ENCODE data around the gene CST5.
A peak's percentile ranks its signal among the peaks of the same experiment; 100 is the strongest.
"Not testable (repeated sequence)": the region's sequence is repeated elsewhere in the genome, so short reads cannot be mapped to it uniquely, and the experiment has no call there.

The CST5 gene

DNA sequence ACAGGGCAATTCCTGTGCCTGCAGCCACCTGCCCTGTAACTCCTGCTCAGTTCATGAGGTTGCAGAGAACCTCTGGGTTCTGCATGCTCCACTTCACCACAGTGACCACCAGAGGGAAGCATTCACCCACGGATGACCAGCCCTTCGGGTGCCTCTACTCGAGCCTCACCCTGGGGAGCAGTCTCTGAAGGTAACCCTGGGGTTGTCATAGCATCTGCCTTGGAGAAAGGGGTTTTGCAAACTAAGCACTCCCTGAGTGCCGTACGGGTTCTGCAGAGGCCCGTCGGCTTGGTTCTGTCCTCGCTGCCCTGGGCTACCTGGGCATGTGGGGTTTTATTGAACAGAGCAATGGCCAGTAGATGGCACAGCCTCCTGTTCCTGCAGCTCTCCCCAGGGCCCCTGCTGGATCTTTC lies 10.2 kb upstream of the CST5 start:
- DNase-seq (ENCODE audit: low read depth in 3 of 3): peak; percentile 22 to 51 (median 46)

DNA sequence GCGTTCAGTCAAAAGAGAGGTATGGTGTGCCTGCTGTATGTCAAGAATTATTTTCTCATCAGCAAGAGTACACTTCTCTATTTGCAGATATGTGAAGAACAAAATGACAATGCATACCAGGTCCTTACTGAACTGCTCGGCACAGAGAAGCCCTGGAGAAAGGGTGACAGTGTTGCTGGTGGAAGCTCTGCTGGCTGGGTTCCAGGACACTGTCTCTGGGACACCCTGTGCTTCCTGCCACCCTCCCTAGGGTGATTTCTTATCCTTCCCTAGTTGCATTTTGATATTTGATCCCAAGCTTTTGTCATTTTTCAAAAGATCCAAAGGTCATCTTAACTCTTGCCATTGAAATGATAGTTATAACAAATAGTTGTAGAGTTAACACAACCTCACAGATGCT lies 8.3 kb upstream of the CST5 start:
- DNase-seq (ENCODE audit: low read depth in 3 of 3): no peak

DNA sequence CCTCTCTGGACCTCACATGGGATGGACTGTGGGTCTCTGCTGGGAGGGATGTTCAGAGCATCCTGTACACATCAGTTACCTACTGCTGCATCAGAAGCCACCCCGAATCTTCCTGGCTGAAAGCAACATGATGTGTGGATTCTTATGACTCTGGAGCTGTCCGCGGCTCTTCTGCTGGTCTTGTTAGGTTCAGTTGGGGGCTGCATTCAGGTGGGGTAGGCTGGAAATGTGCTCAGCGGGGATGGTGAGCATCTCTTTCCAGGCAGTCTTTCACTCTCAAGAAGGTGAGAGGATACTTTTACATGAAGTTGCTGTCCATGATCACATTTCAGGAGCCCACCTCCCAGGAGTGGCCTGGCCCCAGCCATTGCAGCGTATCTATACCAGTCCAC lies 5.2 kb upstream of the CST5 start:
- no peak for DNase-seq (ENCODE audit: low read depth in 3 of 3)

DNA sequence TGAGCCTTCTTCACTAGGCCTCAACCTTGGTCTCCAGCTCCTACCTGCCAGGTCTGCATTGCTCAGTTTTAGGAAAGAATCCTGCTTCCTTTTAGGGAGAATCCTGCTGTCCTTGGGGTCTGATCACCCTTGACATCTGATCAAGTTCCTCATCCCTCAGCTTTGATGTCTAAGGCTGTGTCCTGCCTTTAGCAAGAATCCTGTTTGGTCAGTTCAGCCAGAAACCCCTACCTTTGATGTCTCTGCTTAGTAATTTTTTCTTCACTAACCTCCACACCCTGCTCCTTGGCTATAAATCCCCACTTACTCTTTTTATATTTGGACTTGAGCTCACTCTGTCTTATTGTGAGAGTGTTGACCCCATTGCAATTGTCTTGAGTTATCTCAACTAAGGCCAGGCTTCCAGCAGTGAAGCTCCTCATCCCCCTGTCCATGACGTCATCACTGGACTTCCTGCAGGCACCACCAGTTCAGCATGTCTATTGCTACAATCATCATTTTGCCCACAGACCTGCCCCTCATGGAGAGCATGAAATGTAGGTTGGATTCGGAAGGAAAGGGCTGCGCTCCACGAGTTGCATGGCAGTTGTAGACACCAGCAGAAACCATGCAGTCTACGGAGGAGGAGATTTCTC lies 4.7 kb upstream of the CST5 start:
- no peak for DNase-seq (ENCODE audit: low read depth in 3 of 3)

DNA sequence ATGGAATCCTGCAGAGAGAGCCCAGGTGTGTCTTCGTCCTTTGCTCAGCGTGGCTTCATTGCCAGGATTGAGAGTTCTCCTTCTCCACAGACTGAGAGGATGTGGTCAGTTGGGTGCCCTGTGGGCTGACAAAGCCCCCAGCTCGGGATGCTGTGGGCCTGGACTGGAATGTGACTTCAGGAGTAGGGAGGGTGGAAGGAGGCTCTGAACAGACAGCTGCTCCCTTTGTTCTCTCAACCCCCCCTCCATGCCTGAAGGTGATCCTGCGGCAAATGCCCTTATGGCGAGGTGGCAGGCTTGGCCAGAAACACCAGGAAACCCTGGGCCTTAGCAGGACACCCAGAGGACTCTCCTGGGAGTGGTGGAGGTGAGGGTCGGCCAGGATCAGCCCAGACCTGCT lies 1.8 kb upstream of the CST5 start:
- DNase-seq (ENCODE audit: low read depth in 3 of 3): no peak

DNA sequence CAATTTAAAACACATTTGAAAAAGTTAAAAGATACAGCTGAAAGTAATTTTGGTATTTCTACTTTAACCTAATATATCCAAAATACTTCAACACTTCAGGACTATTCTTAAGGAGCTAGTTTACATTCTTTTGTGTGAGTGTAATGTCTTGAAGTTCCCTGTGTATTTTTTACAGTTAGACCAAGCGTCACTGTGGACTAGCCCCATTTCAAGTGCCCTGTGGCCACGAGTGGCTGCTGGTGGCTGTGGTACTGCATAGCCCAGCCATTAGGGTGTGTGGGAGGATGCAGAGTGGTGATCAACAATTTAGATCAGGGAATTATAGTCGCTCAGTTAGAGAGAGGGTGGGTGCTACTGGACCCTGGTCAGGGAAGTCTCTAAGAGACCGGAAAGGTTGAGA lies 869 bp upstream of the CST5 start:
- DNase-seq (ENCODE audit: low read depth in 3 of 3): no peak

DNA sequence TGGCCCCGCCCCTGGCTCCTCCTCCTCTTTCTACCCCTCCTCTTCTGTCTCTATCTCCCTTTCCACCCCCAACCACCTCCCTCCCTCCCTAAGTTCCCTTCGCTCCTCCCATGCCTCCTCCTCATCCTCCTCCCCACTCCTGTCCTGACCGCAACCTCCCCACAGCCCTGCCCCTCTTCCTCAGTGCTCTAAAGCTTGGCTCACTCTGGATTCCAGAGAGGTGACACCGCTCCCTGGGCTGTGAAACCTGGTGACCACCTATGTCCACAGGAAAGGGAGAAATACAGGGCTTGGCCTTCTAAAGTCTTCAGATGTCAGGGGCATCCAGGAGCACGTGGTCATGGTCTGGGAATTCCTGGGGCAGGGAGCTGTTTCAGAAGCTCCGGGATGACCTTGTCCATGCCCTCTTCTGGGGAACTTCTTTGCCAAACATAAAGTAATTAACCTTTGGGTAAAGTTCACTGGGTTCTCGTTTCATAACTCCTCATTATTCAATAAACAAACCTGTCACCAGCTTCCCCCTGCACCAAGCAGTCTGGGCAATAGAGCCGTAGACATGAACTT lies 345 bp upstream of the CST5 start:
- DNase-seq (ENCODE audit: low read depth in 3 of 3): no peak

DNA sequence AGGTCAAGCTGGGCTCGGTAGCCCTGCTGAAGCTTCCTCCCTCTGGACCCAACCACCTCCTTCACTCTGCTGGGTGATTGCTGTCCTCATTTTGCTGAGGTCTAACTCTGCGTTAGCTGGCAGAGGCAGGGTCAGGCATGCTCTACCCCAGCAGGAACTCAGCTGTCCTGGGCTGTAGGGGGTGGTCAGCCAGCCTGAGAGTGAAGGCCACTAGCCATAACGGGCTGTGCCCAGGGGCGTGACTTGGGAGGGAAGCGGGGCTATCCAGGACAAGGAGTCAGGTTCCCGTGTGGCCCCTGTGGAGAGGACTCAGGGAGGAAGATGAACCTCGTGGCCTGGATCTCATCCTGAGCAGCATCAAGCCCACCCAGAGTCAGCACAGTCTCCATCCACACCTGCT lies 761 bp downstream of the CST5 start:
- DNase-seq (ENCODE audit: low read depth in 3 of 3): no peak

DNA sequence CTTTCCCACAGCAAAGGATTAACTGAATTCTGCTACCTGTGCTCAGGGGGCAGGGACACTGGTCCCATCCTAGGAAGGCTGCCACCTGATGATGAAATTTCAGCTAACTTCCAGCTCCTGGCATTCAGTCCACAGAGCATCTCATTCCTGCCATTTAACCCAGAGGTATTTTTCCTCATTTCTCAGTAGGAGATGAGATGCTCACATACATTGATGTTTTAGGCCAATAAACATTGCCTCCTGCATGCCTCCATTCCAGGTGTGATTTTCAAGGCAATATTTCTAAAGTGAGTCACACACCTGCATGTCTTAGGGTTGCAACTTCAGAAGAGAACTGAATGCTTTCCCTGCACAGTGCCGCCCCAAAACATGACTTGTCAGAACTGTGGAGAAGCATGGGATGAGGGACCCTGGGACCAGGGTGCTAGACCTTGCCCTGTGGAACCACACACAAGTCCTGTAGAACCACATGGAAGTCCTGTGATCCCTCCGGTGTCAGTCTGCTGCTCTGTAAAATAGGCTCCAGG lies 1.5 kb downstream of the CST5 start:
- not testable (repeated sequence) for DNase-seq (ENCODE audit: low read depth in 3 of 3)

DNA sequence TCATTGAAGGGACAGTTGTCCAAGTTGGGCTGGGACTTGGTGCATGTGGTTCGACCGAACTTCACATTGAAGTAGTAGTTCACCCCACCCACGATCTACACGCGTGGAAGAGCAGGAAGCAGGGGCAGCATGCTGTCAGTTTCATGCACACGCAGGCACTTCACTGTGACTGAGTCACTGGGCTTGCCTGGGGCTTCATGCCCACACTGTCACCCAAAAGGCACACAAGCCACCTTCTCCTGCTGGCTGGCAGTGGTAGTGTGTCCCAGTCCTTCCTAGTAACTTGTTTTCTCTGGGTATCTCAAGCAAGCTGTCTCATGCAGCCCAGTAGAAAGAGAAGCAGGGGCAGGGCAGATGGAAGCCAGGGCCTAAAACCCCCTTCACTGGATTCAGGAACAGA lies 2.0 kb downstream of the CST5 start:
- no peak for DNase-seq (ENCODE audit: low read depth in 3 of 3)

DNA sequence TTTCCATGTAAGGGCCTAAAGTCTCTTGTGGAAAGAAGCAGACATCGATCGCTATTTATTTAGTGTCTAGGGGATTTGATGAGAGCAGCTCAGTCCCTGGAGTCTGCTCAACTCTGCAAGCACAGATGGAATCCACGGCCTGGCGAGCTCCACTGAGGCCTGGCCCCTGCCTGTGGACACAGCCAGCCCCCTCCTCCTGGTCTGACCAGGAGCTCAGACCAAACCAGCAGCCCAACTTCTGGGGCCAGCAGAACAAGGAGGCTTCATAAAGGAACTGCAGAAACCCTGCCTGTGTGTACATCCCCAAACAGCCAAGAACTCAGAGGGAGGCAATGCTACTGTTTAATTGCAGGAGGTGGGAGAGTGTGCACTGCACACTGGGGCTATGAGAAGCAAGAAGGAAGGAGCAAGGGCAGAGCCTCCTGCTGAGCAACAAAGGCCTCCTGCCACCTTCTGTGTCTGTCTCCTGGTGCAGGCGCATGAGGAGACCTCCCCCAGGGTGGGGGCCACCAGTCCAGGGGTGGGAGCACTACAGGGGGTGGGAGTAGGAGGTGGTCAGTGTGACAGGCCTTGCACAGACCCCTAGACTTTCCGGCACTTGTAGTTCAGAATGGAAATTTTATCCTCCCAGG lies 3.8 kb downstream of the CST5 start:
- no peak for DNase-seq (ENCODE audit: low read depth in 3 of 3)

DNA sequence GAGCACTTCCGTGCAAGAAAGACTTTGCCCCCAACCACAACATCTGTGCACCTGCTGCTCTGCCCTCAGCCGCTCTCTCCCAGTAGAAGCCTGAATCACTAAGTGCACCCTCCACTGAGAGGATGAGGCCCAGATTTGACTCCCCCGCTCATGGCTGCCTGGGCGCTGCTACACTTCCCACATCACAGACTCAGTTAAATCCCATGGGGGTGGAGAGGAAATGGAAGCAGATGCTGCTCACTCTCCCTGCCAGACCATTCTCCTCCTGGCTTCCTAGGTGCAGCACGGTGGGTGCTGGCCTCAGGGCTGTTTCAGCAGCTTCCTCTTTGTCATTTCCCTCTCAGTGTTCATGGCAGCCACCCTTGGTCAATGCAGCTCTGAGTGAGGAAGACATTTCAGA lies 4.8 kb downstream of the CST5 start:
- no peak for DNase-seq (ENCODE audit: low read depth in 3 of 3)

DNA sequence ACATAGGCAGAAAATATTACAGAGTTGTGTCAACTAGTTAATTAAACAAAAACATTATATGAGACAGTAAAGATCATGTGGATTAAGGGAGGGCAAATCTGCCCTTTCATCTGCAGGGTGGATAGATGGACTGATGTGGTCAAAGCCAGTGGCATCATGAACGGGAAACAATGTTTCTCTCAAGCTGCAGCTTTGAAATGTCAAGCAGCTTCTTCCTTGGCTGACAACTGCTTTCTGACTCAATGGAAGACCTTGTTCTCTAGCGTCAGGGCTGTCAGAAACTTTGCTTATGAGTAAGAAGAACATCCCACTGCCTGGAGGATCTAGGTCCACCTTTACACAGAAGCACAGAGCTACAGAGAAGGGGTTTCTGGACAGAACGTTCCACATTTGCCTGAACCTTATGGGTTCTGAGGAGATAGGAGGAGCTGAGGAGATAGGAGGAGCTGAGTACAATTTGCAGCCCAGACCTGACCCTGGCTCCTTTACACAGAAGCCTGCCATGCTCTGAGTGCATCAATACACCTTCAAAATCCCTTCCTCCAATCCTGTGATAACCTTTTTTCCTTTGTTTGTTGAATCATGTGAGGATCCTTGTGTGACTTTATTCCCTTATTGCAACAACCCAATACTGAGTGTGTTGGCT lies 6.1 kb downstream of the CST5 start:
- DNase-seq (ENCODE audit: low read depth in 3 of 3): no peak

DNA sequence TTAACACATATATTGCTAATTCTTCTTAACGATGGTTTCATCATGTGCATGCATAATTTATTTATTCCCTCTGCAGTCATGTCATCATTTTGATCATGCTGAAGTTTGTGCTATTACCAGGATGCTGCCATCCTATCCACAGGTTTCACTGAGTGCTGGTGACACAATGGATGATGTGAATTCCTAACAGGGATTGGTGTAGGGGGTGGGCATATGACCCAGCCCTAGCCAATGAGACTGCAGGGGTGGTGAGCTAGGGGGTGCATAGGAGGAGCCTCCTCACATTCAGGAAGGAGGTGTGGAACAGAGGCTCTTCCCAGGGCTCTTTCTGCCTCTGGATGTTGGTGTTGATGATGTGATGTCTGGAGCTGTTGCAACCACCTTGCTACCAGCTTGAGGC lies 7.5 kb downstream of the CST5 start:
- no peak for DNase-seq (ENCODE audit: low read depth in 3 of 3)

DNA sequence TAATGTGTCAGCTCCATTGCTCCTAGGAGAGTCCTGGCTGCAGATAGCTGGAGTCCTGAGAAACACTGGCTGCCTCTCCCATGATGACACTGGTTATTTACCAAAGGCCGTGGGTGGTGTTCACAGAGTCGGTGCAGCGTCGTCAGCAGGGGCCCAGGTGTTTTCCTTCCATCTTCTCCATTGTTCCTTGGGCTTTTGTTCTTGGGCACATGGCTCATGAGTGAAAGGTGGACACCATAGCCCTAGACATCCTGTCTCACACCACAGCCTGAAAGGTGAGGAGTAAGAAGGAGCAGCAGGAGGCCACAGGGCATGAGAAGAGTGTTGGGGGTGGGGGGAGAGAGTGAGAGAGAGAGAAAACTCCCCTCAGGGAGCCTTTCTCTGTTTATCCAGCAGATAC lies 9.1 kb downstream of the CST5 start:
- no peak for DNase-seq (ENCODE audit: low read depth in 3 of 3)

DNA sequence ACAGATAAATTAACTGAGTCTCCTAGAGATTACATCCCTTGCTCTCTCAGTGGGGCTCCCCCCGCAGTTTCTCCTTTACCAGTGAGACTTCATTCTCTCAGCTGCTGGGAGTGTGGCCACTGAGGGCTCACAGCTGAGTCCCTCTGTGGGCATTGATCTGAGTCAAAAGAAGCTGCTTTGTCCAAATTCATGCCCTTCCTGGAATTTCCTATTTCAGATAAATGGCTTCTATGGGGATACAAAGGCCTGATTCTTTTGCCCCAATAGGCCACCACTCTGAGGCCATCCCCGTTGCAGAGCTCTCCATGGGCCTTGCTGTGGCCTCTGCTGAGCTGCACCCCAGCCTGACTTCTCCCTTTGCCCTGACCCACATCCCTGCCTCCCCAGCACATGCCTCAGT lies 10.0 kb downstream of the CST5 start:
- DNase-seq (ENCODE audit: low read depth in 3 of 3): no peak

DNA sequence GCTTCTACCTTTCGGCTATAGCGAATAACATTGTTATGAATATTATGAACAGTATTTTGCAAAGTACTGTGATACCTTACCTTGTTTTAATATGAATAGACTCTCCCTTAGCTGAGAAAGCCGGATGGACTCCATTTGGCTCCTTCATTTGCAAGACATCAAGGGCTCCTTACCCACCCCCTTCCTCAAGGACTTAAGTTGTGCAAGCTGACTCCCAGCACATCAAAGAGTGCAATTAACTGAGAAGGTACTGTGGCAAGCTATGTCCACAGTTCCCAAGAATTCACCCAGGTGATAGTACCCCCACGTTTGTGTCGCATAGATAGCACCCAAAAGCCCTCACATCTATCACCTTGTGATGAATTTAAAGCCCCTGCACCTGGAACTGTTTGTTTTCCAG lies 11.2 kb downstream of the CST5 start:
- no peak for DNase-seq (ENCODE audit: low read depth in 3 of 3)

DNA sequence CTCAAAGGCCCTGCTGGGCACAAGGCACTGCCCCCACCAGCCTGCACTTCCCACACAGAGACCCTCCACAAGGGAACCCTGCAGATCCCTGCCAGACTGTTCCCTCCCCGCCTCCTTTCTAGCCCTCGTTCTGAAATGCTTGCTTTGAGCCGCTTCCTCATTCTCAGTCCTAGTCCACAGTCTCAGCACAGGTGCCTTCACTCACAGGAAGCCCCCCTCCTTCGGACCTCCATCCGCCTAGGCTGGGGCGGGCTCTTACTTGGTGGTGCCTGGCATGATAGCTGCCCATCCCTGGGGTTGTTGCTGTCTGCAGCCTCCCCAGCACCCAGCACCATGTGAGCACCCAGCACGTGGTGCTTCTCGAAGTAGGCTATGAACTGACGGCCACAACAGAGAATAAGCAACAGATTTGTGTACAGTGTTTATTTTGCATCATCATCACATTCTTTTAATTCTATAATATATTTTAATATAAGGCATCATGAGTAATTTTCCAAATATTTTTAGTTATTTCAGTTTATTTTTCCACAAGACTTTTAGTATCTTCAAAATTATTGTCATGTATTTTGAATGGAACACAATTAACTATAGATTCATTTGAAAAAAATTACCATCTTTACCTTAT lies 12.3 kb downstream of the CST5 start:
- DNase-seq (ENCODE audit: low read depth in 3 of 3): no peak

DNA sequence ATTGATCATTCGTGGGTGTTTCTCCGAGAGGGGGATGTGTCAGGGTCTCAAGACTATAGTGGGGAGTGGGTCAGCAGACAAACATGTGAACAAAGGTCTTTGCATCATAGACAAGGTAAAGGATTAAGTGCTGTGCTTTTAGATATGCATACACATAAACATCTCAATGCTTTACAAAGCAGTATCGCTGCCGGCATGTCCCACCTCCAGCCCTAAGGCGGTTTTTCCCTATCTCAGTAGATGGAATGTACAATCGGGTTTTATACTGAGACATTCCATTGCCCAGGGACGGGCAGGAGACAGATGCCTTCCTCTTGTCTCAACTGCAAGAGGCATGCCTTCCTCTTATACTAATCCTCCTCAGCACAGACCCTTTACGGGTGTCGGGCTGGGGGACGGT lies 18.8 kb downstream of the CST5 start:
- DNase-seq (ENCODE audit: low read depth in 3 of 3): not testable (repeated sequence)

DNA sequence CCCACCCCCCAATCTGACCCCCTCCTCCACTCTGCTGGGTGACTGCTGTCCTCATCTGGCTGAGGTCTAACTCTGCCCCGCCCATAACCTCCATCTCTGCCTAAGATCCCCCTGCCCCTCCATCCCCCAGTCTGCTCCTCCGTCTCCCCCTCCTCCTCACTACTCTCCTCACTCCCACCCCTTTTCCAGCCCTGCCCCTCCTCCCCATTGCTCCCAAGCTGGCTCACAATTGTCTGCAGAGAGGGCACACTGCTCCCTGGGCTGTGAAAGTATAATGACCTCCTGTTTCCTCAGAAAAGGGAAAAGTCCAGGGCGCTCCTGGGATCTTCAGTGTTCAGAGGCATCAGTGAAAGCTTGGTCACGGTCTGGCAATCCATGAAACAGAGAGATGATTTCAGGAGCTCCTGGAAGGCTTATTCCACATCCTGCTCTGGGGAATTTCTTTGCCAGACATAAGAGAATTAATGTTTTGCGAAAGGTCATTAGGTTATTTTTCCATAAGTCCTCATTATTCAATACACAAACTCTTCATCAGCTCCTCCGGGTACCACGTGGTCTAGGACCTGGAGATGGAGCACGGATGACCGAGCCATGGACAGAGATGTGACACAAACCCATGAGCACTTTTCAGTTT lies 21.5 kb downstream of the CST5 start:
- DNase-seq (ENCODE audit: low read depth in 3 of 3): no peak

DNA sequence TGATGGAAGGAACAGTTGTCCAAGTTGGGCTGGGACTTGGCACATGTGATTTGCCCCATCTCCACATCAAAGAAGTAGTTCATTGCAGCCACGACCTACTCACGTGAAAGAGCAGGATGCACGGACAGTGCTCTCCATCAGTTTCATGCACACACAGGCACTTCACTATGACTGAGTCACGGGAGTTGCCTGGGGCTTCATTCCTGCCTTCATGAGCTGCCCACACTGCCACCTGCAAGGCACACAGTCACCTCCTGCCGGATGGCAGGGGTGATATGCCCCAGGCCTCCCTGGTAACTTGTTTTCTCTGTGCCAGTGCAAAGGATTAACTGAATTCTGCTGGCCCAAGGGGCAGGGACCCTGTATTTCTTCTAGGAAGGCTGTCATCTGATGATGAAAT lies 22.8 kb downstream of the CST5 start:
- no peak for DNase-seq (ENCODE audit: low read depth in 3 of 3)

DNA sequence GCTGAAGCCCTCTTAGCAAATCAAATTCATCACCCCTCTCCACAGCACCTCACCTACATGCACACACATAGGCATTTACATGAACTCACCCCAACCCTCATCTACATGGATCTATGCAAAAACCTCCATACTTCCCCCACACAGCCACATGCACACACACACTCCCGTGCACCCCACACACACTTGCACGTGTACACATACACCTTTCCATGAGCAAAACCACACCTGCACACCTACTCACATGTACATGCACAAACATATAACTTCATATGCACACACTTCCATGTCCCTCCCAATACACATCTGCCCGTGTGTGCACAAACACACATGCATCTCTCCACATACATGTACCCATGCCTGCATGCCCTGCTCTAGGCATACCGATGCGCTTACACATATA lies 23.3 kb downstream of the CST5 start:
- DNase-seq (ENCODE audit: low read depth in 3 of 3): no peak
